ENCODE measurements around the gene ZNF416. TPM values are rescaled to one million over a fixed set of nuclear protein-coding genes. Genes with fewer than 3 reads are reported as not detected.

ZNF416 gene
- polyA plus RNA-seq, 6 donors from 2014 or later = 3.4 to 9.7 (median 7.7) TPM

DNA sequence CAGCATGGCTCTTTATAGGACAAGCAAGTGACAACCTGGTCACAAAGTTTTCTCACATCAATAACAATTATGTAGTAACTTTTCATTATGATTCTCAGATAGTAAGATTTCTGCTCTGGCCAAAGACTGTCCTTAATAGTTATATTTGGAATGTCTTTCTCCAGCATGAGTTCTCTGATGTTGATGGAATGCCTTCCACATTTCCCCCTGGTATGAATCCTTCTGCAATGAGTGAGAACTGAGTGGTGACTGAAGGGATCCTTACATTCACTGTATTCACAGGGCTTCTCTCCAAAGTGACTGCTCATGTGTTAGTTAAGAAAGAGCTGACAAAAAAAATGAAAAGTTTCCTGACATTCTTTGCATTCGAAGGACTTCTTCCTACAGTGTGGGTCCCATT lies 32.2 kb downstream of the ZNF416 start:
- Mint-ChIP-seq H3K27me3 (no peaks in the 10 kb centered on the region), H3K9me3 (peaks cover 17 to 81% (median 60%) of the 10 kb centered on the region in 7 donors), H3K27ac (no peak overlapping the region), H3K4me1 (peaks cover 0 to 9% (median 0%) of the 10 kb centered on the region in 3 donors), H3K4me3 (no peak overlapping the region), H3K36me3 (peaks cover 72 to 76% of the 10 kb centered on the region in 2 donors)
- ATAC-seq (ENCODE audit: low read depth in 2 of 2) (no peak), DNase-seq (no peak)

DNA sequence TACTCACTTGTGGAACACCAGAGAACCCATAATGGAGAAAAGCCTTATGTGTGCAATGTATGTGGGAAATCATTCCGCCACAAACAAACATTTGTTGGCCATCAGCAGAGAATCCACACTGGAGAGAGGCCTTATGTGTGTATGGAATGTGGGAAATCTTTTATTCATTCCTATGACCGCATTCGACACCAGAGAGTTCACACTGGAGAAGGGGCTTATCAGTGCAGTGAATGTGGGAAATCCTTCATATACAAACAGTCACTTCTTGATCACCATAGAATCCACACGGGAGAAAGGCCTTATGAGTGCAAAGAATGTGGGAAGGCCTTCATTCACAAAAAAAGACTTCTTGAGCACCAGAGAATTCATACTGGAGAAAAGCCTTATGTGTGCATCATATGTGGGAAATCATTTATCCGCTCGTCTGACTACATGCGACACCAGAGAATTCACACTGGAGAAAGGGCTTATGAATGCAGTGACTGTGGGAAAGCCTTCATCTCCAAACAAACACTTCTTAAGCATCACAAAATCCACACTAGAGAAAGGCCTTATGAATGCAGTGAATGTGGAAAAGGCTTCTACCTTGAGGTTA lies 40.7 kb downstream of the ZNF416 start:
- Mint-ChIP-seq H3K4me3 (no peak overlapping the region), H3K9me3 (peaks cover 20 to 95% (median 85%) of the 10 kb centered on the region in 7 donors), H3K27ac (no peak overlapping the region), H3K4me1 (peaks cover 4 to 10% (median 7%) of the 10 kb centered on the region in 3 donors), H3K36me3 (peaks cover 86 to 87% of the 10 kb centered on the region in 2 donors), H3K27me3 (no peaks in the 10 kb centered on the region)
- no peak for ATAC-seq (ENCODE audit: low read depth in 2 of 2)
- DNase-seq = no peak

DNA sequence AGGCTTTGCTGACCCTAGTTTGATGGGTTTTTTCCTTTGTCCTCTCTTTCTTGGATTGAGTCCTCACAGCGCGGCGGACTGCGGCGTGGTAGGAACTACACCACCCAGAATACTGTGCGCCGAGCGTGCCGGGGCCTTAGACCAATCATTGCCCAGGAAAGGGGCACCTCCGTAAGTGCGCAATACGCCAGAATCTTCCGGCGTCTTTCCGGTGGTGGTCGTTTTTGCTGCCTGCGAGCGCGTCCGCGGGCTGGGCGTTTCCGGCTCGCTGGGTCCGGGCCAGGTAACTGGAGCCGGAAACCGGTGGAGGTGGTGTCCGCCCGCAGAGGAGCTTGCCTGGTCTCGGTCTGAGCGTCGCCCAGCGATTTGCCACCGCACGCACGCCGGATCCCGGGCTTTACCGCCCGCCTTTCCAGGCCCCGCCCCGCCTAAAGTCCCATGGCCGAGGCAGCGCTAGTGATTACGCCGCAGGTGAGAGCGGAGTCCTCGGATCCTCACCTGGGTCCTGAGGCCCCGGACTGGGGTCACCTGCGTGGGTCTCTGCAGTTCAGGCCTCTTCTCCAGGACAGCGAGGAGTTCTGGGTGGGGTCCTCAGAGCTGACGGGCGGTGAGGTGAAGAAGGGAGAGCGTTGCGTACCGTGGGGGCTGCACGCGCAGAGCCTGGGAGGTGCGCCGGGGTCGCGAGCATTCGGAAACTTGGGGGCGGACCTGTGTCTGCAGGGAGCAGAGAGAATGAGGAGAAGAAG lies 51.4 kb downstream of the ZNF416 start, which contains the start of gene ZNF549:
TSS of gene ZNF549 (plus strand) at position 221 of the 746 bp plus-strand sequence. CDS start at position 439, 218 bp downstream.
- Mint-ChIP-seq H3K36me3 (peaks cover 19 to 20% of the 10 kb centered on the region in 2 donors), H3K27me3 (no peaks in the 10 kb centered on the region), H3K4me1 (peaks cover 20 to 26% (median 24%) of the 10 kb centered on the region in 3 donors), H3K27ac (peak within 1 kb of the TSS; percentile 96 to 99 (median 98)), H3K9me3 (peaks cover 0 to 11% (median 2%) of the 10 kb centered on the region in 7 donors), H3K4me3 (peak within 1 kb of the TSS; percentile 95 to 99 (median 97))
- ATAC-seq (ENCODE audit: low read depth in 2 of 2) = peak; percentile 98 to 99
- peak; percentile 88 for DNase-seq

Other genes with a start within 250 kb of the ZNF416 start
- 1 to 10 TPM; 4.1 to 8.4 (median 5.0) TPM for gene ZNF304, start 227.6 kb downstream of the ZNF416 start, polyA plus RNA-seq (ENCODE audit: low read depth in 6 of 6)
- 10 to 100 TPM; 35.5 to 91.3 (median 45.8) TPM for gene TRAPPC2B, start 215.4 kb downstream of the ZNF416 start, polyA plus RNA-seq (ENCODE audit: low read depth in 6 of 6)
- 1 to 10 TPM in 3 of 6 donors, under 1 TPM in 2, not detected in 1; 0.71 to 2.5 (median 1.2) TPM for gene ZNF547, start 215.4 kb downstream of the ZNF416 start, polyA plus RNA-seq (ENCODE audit: low read depth in 6 of 6)
- gene ZNF548, start 189.1 kb downstream of the ZNF416 start, polyA plus RNA-seq (ENCODE audit: low read depth in 6 of 6) = 10 to 100 TPM; 17.4 to 28.4 (median 23.3) TPM
- gene ZNF17, start 167.8 kb downstream of the ZNF416 start, polyA plus RNA-seq (ENCODE audit: low read depth in 6 of 6) = 10 to 100 TPM in 3 of 6 donors, 1 to 10 TPM in 3; 6.1 to 13.0 (median 9.6) TPM
- gene ZNF749, start 143.6 kb downstream of the ZNF416 start, polyA plus RNA-seq (ENCODE audit: low read depth in 6 of 6) = 10 to 100 TPM in 4 of 6 donors, 1 to 10 TPM in 2; 3.7 to 23.2 (median 14.4) TPM
- 1 to 10 TPM in 2 of 6 donors, under 1 TPM in 4; 0.39 to 1.4 (median 0.88) TPM for gene VN1R1, start 121.8 kb downstream of the ZNF416 start, polyA plus RNA-seq (ENCODE audit: low read depth in 6 of 6)
- gene ZNF772, start 101.3 kb downstream of the ZNF416 start, polyA plus RNA-seq (ENCODE audit: low read depth in 6 of 6) = 1 to 10 TPM; 4.3 to 9.7 (median 6.8) TPM
- gene ZNF419, start 91.2 kb downstream of the ZNF416 start, polyA plus RNA-seq (ENCODE audit: low read depth in 6 of 6) = 10 to 100 TPM in 4 of 6 donors, 1 to 10 TPM in 2; 7.0 to 15.7 (median 12.1) TPM
- gene ZNF773, start 79.0 kb downstream of the ZNF416 start, polyA plus RNA-seq (ENCODE audit: low read depth in 6 of 6) = 10 to 100 TPM; 10.1 to 25.5 (median 13.1) TPM
- gene ZNF549, start 51.6 kb downstream of the ZNF416 start, polyA plus RNA-seq (ENCODE audit: low read depth in 6 of 6) = 10 to 100 TPM in 3 of 6 donors, 1 to 10 TPM in 3; 3.3 to 14.2 (median 9.5) TPM
- 10 to 100 TPM in 3 of 6 donors, 1 to 10 TPM in 3; 3.8 to 19.8 (median 9.4) TPM for gene ZNF550, start 19.0 kb downstream of the ZNF416 start, polyA plus RNA-seq (ENCODE audit: low read depth in 6 of 6)
- 10 to 100 TPM; 14.2 to 22.7 (median 17.8) TPM for gene ZIK1, start 5.2 kb upstream of the ZNF416 start, polyA plus RNA-seq (ENCODE audit: low read depth in 6 of 6)
- gene ZNF530, start 21.0 kb upstream of the ZNF416 start, polyA plus RNA-seq (ENCODE audit: low read depth in 6 of 6) = 10 to 100 TPM in 2 of 6 donors, 1 to 10 TPM in 4; 4.1 to 14.7 (median 7.2) TPM
- 10 to 100 TPM; 17.2 to 32.7 (median 20.6) TPM for gene ZNF134, start 35.3 kb upstream of the ZNF416 start, polyA plus RNA-seq (ENCODE audit: low read depth in 6 of 6)
- gene ZNF211, start 54.3 kb upstream of the ZNF416 start, polyA plus RNA-seq (ENCODE audit: low read depth in 6 of 6) = 10 to 100 TPM in 5 of 6 donors, not detected in 1; 17.0 to 27.4 (median 20.9) TPM
- not detected for gene ZSCAN4, start 90.0 kb upstream of the ZNF416 start, polyA plus RNA-seq (ENCODE audit: low read depth in 6 of 6)
- 10 to 100 TPM in 3 of 6 donors, 1 to 10 TPM in 2, under 1 TPM in 1; 0.91 to 14.1 (median 9.8) TPM for gene ZNF551, start 103.1 kb upstream of the ZNF416 start, polyA plus RNA-seq (ENCODE audit: low read depth in 6 of 6)
- gene ZNF154, start 130.3 kb upstream of the ZNF416 start, polyA plus RNA-seq (ENCODE audit: low read depth in 6 of 6) = 10 to 100 TPM in 2 of 6 donors, 1 to 10 TPM in 4; 4.3 to 12.9 (median 6.0) TPM
- gene ZNF671, start 148.7 kb upstream of the ZNF416 start, polyA plus RNA-seq (ENCODE audit: low read depth in 6 of 6) = 10 to 100 TPM; 25.2 to 41.6 (median 30.4) TPM
- 10 to 100 TPM; 11.9 to 18.4 (median 15.1) TPM for gene ZNF776, start 167.9 kb upstream of the ZNF416 start, polyA plus RNA-seq (ENCODE audit: low read depth in 6 of 6)
- gene ZNF586, start 190.8 kb upstream of the ZNF416 start, polyA plus RNA-seq (ENCODE audit: low read depth in 6 of 6) = 10 to 100 TPM; 17.1 to 29.8 (median 24.1) TPM
- gene ZNF552, start 236.0 kb upstream of the ZNF416 start, polyA plus RNA-seq (ENCODE audit: low read depth in 6 of 6) = 10 to 100 TPM in 2 of 6 donors, 1 to 10 TPM in 4; 4.1 to 15.2 (median 6.3) TPM

All from naive B cell (primary cell).